ENCODE data around the gene GATA5.

DNA sequence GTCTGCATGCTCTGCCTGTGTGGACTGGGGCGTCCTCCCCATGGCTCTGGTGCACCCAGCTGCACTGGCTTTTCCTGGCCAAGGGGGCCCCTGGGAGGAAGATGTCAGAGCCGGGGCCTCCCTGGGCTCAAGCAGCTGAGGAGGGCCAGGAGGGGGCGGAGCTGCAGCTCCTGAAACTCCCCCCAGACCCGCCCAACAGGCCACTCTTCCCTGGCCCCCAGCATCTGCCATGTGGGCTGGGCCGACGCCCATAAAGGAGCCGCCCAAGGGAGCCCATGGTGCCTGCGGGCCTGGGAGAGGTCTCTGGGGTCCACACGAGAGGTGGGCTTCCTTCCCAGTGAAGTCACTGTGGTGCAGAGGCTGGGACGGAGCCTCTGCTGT lies 52.5 kb downstream of the GATA5 start:
- TF ChIP-seq, protein P1, sequence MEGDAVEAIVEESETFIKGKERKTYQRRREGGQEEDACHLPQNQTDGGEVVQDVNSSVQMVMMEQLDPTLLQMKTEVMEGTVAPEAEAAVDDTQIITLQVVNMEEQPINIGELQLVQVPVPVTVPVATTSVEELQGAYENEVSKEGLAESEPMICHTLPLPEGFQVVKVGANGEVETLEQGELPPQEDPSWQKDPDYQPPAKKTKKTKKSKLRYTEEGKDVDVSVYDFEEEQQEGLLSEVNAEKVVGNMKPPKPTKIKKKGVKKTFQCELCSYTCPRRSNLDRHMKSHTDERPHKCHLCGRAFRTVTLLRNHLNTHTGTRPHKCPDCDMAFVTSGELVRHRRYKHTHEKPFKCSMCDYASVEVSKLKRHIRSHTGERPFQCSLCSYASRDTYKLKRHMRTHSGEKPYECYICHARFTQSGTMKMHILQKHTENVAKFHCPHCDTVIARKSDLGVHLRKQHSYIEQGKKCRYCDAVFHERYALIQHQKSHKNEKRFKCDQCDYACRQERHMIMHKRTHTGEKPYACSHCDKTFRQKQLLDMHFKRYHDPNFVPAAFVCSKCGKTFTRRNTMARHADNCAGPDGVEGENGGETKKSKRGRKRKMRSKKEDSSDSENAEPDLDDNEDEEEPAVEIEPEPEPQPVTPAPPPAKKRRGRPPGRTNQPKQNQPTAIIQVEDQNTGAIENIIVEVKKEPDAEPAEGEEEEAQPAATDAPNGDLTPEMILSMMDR (IDR thresholded peaks at IDR 0.05): no peak
- no peak for TF ChIP-seq POLR2A (IDR thresholded peaks at IDR 0.05)

All from uterus (tissue), 2 donors.